Natural killer cell (primary cell): Measurements from ENCODE around the gene CEP152. TPM values are rescaled to one million over a fixed set of nuclear protein-coding genes. Genes with fewer than 3 reads are reported as not detected.

Experiments used
- ATAC-seq, 3 donors: fragments of 150-1000 bp in 2 of 3; fragments of 200-7000 bp in 1 of 3; cut with Tn5 transposase; 1 replicate in 1 of 3; 2 replicates in 2 of 3; pipeline ENCODE4 v1.10.0; 2021; ENCODE audit warnings: mild to moderate bottlenecking in 2 of 3, moderate library complexity in 2 of 3
- DNase-seq, 2 donors: peaks; one replicate each; pipeline versions ENCODE4 v3.0.0 to v3.0.0-alpha.2; 2013 to 2021; ENCODE audit warnings: mixed read lengths in 1 of 2
- H3K27ac ChIP-seq: one replicate; pipeline ENCODE4 v1.5.1; 2013; ENCODE audit warnings: mild to moderate bottlenecking, low read length
- H3K27me3 ChIP-seq: one replicate; pipeline ENCODE4 v1.6.1; 2013; ENCODE audit warnings: low read length; ENCODE audit not compliant: control insufficient read depth, insufficient read depth
- H3K36me3 ChIP-seq: one replicate; pipeline ENCODE4 v1.6.1; 2013; ENCODE audit warnings: low read length; ENCODE audit not compliant: control insufficient read depth, insufficient read depth
- H3K4me1 ChIP-seq: one replicate; pipeline ENCODE4 v1.6.1; 2013; ENCODE audit warnings: low read length; ENCODE audit not compliant: control insufficient read depth, insufficient read depth
- H3K4me3 ChIP-seq: one replicate; pipeline ENCODE4 v1.5.1; 2013; ENCODE audit warnings: low read length
- H3K9me3 ChIP-seq: one replicate; pipeline ENCODE4 v1.6.1; 2013; ENCODE audit warnings: low read length; ENCODE audit not compliant: control insufficient read depth, insufficient read depth
- H3K27ac Mint-ChIP-seq, 2 donors: one replicate each; pipeline ENCODE4 v1.8.0; 2022; ENCODE audit warnings: mild to moderate bottlenecking in 2 of 2, mixed read lengths in 2 of 2, moderate library complexity in 1 of 2
- H3K27me3 Mint-ChIP-seq, 2 donors: one replicate each; pipeline ENCODE4 v1.8.0; 2022; ENCODE audit warnings: low read depth in 2 of 2, mixed read lengths in 2 of 2
- H3K36me3 Mint-ChIP-seq: one replicate; pipeline ENCODE4 v1.8.0; 2022; ENCODE audit warnings: mixed read lengths
- H3K4me1 Mint-ChIP-seq, 2 donors: one replicate each; pipeline ENCODE4 v1.8.0; 2022; ENCODE audit warnings: mixed read lengths in 2 of 2
- H3K4me3 Mint-ChIP-seq: one replicate; pipeline ENCODE4 v1.8.0; 2022; ENCODE audit warnings: mild to moderate bottlenecking, moderate library complexity, mixed read lengths
- H3K9me3 Mint-ChIP-seq, 2 donors: one replicate each; pipeline ENCODE4 v1.8.0; 2022; ENCODE audit warnings: mixed read lengths in 2 of 2
- CTCF ChIP-seq: fragments of 200-600 bp; IDR thresholded peaks from one replicate; pipeline ENCODE4 v1.8.0; 2022; ENCODE audit warnings: antibody characterized with exemption
- WGBS: methylation state at CpG from one replicate; pipeline ENCODE4 v1.1.7; 2013; ENCODE audit warnings: missing lambda C conversion rate; ENCODE audit not compliant: insufficient coverage; 5-methylcytosine and 5-hydroxymethylcytosine counted together
- intact Hi-C: fragments of 100-400 bp; cut with micrococcal nuclease; formaldehyde crosslinking; loops from one replicate; pipeline ENCODE4 v1.14.2; 2022
- total RNA-seq, 4 donors: library from RNA; stranded (reverse); fragments of 120-200 nt in 1 of 4; gene quantifications; one replicate each; pipeline versions ENCODE4 v1.2.3 to v1.2.4, GENCODE V29; 2013 to 2022

CEP152 gene
- total RNA-seq, 3 donors from 2014 or later (not counting 1 experiment from before 2014, with no cell fraction given): 7.2 to 11.4 (median 9.2) TPM

GRCh38 chr15:48785195-48785594 lies 25.7 kb downstream of the CEP152 start:
- Mint-ChIP-seq H3K4me1 (no peaks in the 10 kb centered on the region), H3K9me3 (no peaks in the 10 kb centered on the region), H3K27ac (no peak overlapping the region), H3K4me3 (no peak overlapping the region), H3K27me3 (no peaks in the 10 kb centered on the region), H3K36me3 (no peaks in the 10 kb centered on the region)
- Histone ChIP-seq H3K27me3 (no peaks in the 10 kb centered on the region), H3K9me3 (no peaks in the 10 kb centered on the region), H3K27ac (no peak overlapping the region), H3K36me3 (peaks cover 9% of the 10 kb centered on the region), H3K4me1 (no peaks in the 10 kb centered on the region), H3K4me3 (no peak overlapping the region)
- intact Hi-C loops: no loop called here
- DNase-seq (no peak), ATAC-seq (no peak)
- no peak for TF ChIP-seq CTCF
- 93% methylated on average over 3 of the region's 3 CpGs for WGBS

GRCh38 chr15:48784756-48785155 lies 26.1 kb downstream of the CEP152 start:
- no peak for TF ChIP-seq CTCF
- H3K36me3 ChIP-seq: peaks cover 9% of the 10 kb centered on the region
- no peaks in the 10 kb centered on the region for H3K27me3 Mint-ChIP-seq
- H3K4me3 Mint-ChIP-seq: no peak overlapping the region
- WGBS: 100% methylated on average over 1 of the region's 2 CpGs
- H3K27me3 ChIP-seq: no peaks in the 10 kb centered on the region
- H3K4me3 ChIP-seq: no peak overlapping the region
- no peaks in the 10 kb centered on the region for H3K36me3 Mint-ChIP-seq
- no peak for DNase-seq
- H3K4me1 Mint-ChIP-seq: no peaks in the 10 kb centered on the region
- no peak overlapping the region for H3K27ac ChIP-seq
- H3K27ac Mint-ChIP-seq: no peak overlapping the region
- no peaks in the 10 kb centered on the region for H3K9me3 Mint-ChIP-seq
- ATAC-seq: no peak
- intact Hi-C loops: no loop called here
- H3K9me3 ChIP-seq: no peaks in the 10 kb centered on the region
- no peaks in the 10 kb centered on the region for H3K4me1 ChIP-seq

- Mint-ChIP-seq H3K4me3 (no peak overlapping the region), H3K27ac (no peak overlapping the region), H3K27me3 (no peaks in the 10 kb centered on the region), H3K36me3 (no peaks in the 10 kb centered on the region), H3K9me3 (no peaks in the 10 kb centered on the region), H3K4me1 (no peaks in the 10 kb centered on the region)
- H3K4me3 ChIP-seq: no peak overlapping the region
- no CpG with 5 or more reads among the region's 2 CpGs for WGBS
- H3K27me3 ChIP-seq: no peaks in the 10 kb centered on the region
- H3K4me1 ChIP-seq: no peaks in the 10 kb centered on the region
- no peak overlapping the region for H3K27ac ChIP-seq
- H3K36me3 ChIP-seq: peaks cover 9% of the 10 kb centered on the region
- ATAC-seq: no peak
- no peaks in the 10 kb centered on the region for H3K9me3 ChIP-seq
- DNase-seq: no peak
- intact Hi-C loops: no loop called here
- no peak for TF ChIP-seq CTCF
These were observed 28.0 kb downstream of the CEP152 start for GRCh38 chr15:48782911-48783310.

- DNase-seq: no peak
- no peak overlapping the region for H3K4me3 Mint-ChIP-seq
- H3K36me3 Mint-ChIP-seq: no peaks in the 10 kb centered on the region
These were observed 29.3 kb downstream of the CEP152 start for GRCh38 chr15:48781481-48782081.

More at GRCh38 chr15:48781481-48782081, 29.3 kb downstream of the CEP152 start:
- H3K9me3 ChIP-seq: no peaks in the 10 kb centered on the region
- no peaks in the 10 kb centered on the region for H3K27me3 ChIP-seq
- H3K27me3 Mint-ChIP-seq: no peaks in the 10 kb centered on the region
- WGBS: no CpG with 5 or more reads among the region's 5 CpGs
- no peak overlapping the region for H3K27ac Mint-ChIP-seq
- intact Hi-C loops: no loop called here
- H3K4me1 ChIP-seq: no peaks in the 10 kb centered on the region
- no peaks in the 10 kb centered on the region for H3K4me1 Mint-ChIP-seq
- no peak overlapping the region for H3K4me3 ChIP-seq
- ATAC-seq: no peak
- H3K27ac ChIP-seq: no peak overlapping the region
- H3K9me3 Mint-ChIP-seq: no peaks in the 10 kb centered on the region
- H3K36me3 ChIP-seq: peaks cover 9% of the 10 kb centered on the region
- TF ChIP-seq CTCF: no peak
